SHP77 treated with DMSO at 0.1 percent for 48 hours (cell line): ENCODE results near the gene GABRP.

ENCODE experiments used
- DNase-seq: peaks from one replicate; lab custom pipeline; 2025; lab: John Stamatoyannopoulos, UW

The GABRP gene

GRCh38 chr5:170861917-170862766 is 78.6 kb downstream of the GABRP start, which contains the start of gene RANBP17:
TSS of gene RANBP17 (plus strand) at chr5:170862018.
- DNase-seq, result no peak

DNA sequence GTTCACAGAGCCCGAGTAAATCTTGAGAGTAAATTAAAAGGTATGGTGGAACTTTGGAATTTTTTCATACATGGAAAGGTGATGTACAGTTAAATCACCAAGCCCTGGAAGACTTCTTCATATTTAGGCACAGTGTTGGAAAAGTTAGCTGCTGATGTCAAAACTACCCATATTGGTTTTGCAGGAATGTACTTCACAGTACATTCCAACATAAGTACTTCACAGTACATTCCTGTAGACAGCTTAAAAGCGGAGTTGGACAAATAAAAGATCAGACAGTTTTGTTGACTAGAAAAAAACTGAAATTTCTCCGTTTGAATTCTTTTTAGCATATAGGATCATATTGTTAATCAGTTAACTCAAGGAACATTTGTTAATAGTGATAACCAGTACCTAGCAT is 80.1 kb downstream of the GABRP start:
- no peak for DNase-seq
